HuH-7.5 (cell line): ENCODE data around the gene MRE11.
"Not testable (repeated sequence)": the region's sequence is repeated elsewhere in the genome, so short reads cannot be mapped to it uniquely, and the experiment has no call there.

Experiments used
- DNase-seq: peaks from one replicate; pipeline ENCODE4 v3.0.0; 2011; ENCODE audit warnings: low spot score

Gene MRE11

GRCh38 chr11:94424011-94424410 lies 69.6 kb downstream of the MRE11 start:
- DNase-seq, result no peak

DNA sequence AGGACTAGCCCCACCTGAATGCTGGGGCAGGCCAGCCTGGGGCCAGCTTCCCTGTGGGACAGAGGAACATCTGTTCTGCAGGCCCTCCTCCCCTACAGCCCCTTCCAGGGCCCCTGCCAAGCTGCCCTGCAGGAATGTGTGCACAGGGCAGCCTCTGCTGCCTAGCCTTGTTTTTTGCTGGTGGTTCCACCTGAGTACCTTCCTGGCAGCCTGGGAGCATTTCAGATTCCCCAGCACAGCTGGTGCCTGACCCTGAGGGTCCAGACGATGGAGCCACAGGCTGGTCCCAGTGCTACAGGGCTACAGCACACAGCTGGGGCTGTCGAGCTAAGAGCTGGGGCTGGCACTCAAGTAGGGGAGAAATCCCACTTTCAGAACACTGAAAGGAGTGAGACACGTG lies 70.1 kb downstream of the MRE11 start:
- no peak for DNase-seq

- DNase-seq, result no peak
Observed at GRCh38 chr11:94418123-94418765, 75.4 kb downstream of the MRE11 start.

GRCh38 chr11:94417386-94417987 lies 76.2 kb downstream of the MRE11 start:
- no peak for DNase-seq

- DNase-seq, result no peak
Observed at GRCh38 chr11:94405062-94405833, 88.4 kb downstream of the MRE11 start.

GRCh38 chr11:94402355-94402754 lies 91.3 kb downstream of the MRE11 start:
- no peak for DNase-seq

- DNase-seq, result no peak
Observed at GRCh38 chr11:94401773-94402265, 91.8 kb downstream of the MRE11 start.

- DNase-seq, result no peak
Observed at GRCh38 chr11:94400839-94401772, 92.5 kb downstream of the MRE11 start, which contains the start of gene GPR83. TSS of gene GPR83 (minus strand) at chr11:94401419. CDS start at chr11:94401247, 172 bp downstream.

DNA sequence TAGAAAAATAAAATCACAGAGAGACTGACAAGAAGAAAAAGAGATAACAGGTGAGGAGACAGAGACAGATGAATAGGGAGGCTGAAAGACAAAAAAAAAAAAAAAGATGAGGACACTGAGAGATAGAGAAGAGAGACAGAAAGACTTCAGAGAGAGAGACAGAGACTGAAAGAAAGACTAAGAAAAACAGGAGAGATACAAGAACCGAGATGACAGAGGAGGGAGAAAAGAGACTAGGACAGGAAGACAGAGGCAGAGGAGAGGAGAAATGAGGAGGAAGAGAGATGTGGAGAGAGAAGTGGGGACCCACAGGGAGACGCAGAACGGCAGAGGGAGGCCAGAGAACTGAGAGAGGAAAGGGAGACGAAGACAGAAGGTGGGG lies 93.2 kb downstream of the MRE11 start:
- DNase-seq, result no peak

GRCh38 chr11:94400050-94400449 lies 93.6 kb downstream of the MRE11 start:
- DNase-seq, result no peak

- no peak for DNase-seq
Observed at GRCh38 chr11:94398101-94398500, 95.5 kb downstream of the MRE11 start.

DNA sequence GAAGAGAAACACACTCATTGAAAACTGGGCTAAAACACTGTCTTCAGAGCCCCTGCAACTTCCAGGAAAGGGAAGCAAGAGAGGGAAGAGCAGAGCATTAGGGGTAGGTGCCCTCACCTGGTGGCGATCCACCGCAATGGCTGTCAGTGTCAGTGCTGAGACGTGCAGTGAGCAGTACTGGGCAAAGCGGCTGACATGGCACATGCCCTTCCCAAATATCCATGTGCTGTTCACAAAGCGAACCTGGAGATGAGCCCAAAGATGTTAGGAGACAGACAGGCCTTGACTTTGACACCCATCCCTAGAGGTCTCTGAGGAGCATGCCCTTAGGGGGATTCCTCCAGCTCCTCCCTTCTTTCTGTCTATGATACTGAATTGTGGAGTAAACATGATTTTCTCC lies 97.4 kb downstream of the MRE11 start:
- DNase-seq, result no peak

GRCh38 chr11:94391937-94392336 lies 101.7 kb downstream of the MRE11 start:
- DNase-seq, result not testable (repeated sequence)

- DNase-seq, result no peak
Observed at GRCh38 chr11:94379613-94380012, 114.0 kb downstream of the MRE11 start.

DNA sequence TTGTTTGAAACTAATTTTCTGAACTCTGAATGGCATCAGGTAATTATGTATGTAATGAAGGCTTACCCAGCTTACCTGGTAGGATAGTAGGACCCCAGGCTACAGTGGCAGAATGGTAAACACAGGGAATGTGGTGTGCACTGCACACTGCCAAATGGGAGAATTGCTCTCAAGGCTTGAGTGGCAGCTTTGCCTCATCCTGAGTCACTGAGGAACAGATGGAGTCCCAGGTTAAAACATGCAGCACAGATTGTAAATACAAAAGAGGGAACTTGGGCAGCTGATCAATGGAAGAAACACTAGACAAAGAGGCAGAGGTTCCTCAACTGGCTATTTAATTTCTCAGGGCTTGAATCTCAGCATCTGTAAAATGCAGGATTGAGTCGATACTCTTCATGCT lies 116.8 kb downstream of the MRE11 start:
- no peak for DNase-seq

DNA sequence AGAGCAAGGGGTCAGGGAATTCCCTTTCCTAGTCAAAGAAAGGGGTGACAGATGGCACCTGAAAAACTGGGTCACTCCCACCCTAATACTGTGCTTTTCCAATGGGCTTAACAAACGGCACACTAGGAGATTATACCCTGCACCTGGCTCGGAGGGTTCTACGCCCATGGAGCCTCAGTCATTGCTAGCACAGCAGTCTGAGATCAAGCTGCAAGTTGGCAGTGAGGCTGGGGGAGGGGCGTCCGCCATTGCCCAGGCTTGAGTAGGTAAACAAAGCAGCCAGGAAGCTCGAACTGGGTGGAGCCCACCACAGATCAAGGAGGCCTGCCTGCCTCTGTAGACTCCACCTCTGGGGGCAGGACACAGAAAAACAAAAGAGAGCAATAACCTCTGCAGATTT lies 123.1 kb downstream of the MRE11 start:
- DNase-seq, result not testable (repeated sequence)
